Right lobe of liver (tissue), 4 donors: ENCODE measurements around the gene ITPK1.

Experiments used
- CTCF ChIP-seq, 4 donors: fragments of 200-600 bp in 3 of 4; fragments of 450-650 bp in 1 of 4; IDR thresholded peaks; one replicate each; pipeline versions ENCODE4 v1.5.1 to v1.8.0; 2016 to 2022; ENCODE audit warnings: antibody characterized with exemption in 4 of 4, mild to moderate bottlenecking in 2 of 4
- POLR2A ChIP-seq: fragments of 450-650 bp; IDR thresholded peaks from one replicate; pipeline ENCODE4 v1.6.1; 2017; ENCODE audit warnings: antibody characterized with exemption, mild to moderate bottlenecking
- donor health status: DM: no; HTN: no; CAD: no.
- donor health status: DM: no; HTN: no; CAD: no.
- donor health status: DM: no; HTN: yes; CAD: no.

DNA sequence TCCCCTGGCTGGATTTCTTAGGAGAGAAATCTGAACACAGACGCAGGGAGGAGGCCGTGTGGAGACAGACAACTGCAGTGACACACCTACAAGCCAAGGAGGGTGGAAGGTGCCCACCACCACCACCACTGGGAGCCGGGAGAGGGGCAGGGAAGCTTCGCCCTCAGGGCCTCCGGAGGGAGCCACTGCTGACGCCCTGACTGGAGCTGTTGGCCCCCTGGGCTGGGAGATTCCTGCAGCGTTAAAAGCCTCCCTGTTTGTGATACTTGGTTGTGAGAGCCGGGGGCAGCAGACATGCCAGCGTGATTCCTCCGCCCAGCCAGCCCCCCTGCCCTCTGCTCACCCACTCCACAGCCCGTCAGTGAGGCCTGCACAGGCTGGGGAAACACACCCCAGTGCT, 120.8 kb downstream of the ITPK1 start:
- TF ChIP-seq CTCF (IDR thresholded peaks at IDR 0.05) (no peak), POLR2A (no peak)
